K562 (cell line): Measurements from ENCODE around the gene SCYL1. TPM values are rescaled to one million over a fixed set of nuclear protein-coding genes. Genes with fewer than 3 reads are reported as not detected.

Experiments used
- ARID2 ChIP-seq: fragments of 450-650 bp; IDR thresholded peaks from 2 replicates; pipeline ENCODE4 v1.6.1; 2017; ENCODE audit warnings: antibody characterized with exemption, mild to moderate bottlenecking
- EP300 ChIP-seq: IDR thresholded peaks from 2 replicates; pipeline ENCODE4 v1.6.1; 2012; ENCODE audit warnings: low read length, improper control_type of control experiment
- ZNF175 ChIP-seq: fragments of 200-800 bp; sonication (Bioruptor generic); IDR thresholded peaks from 2 replicates; pipeline ENCODE4 v1.6.1; 2016; ENCODE audit warnings: low read depth, mild to moderate bottlenecking, missing genetic modification characterization, missing compliant biosample characterization
- polyA plus RNA-seq, 8 experiments: library from polyadenylated mRNA; depleted of rRNA in 4 of 8; stranded (reverse) in 5 of 8; unstranded in 3 of 8; fragments of >200 nt; fragmentation: Nextera tagmentation in 2 of 8; fragmentation: Illumina TruSeq in 1 of 8; extraction: Ambion mirVana in 2 of 8; extraction: Trizol in 1 of 8; gene quantifications; 2 replicates each; pipeline versions ENCODE4 v1.2.1 to v1.2.3, GENCODE V29; 2011 to 2014; ENCODE audit warnings: inconsistent platforms in 1 of 8, missing spikeins in 1 of 8
- total RNA-seq, 7 experiments: library from RNA; depleted of rRNA in 6 of 7; stranded (reverse); fragments of >200 nt in 6 of 7; fragmentation: Illumina TruSeq in 2 of 7; extraction: Trizol in 2 of 7; gene quantifications; 2 replicates each; pipeline versions ENCODE4 v1.2.1 to v1.2.3, GENCODE V29; 2011 to 2021; ENCODE audit warnings: low replicate concordance in 1 of 7
- TF ChIP-seq, protein P1 (sequence below): fragments of 250-450 bp; sonication (Bioruptor Pico); IDR thresholded peaks from 2 replicates; pipeline ENCODE4 v1.5.0; 2021; ENCODE audit warnings: mild to moderate bottlenecking, moderate library complexity
- TF ChIP-seq, protein P2 (sequence below), 3 experiments: fragments of 200-800 bp in 1 of 3; sonication (Bioruptor generic) in 1 of 3; sonication (generic) in 1 of 3; formaldehyde crosslinking in 1 of 3; IDR thresholded peaks; 2 replicates each; pipeline versions ENCODE4 v1.6.1 to v1.8.0; 2016 to 2022; ENCODE audit warnings: mild to moderate bottlenecking in 2 of 3, missing compliant biosample characterization in 2 of 3, missing genetic modification characterization in 2 of 3, missing genetic modification reagents in 1 of 3
- TF ChIP-seq, protein P3 (sequence below): fragments of 250-450 bp; sonication (Bioruptor Pico); IDR thresholded peaks from 2 replicates; pipeline ENCODE4 v1.6.1; 2021; ENCODE audit warnings: mild to moderate bottlenecking

The SCYL1 gene
- total and polyA plus RNA-seq, 9 of the 15 experiments (the other 6 are each of a cell fraction or from before 2014, with no cell fraction given), result 1.9 to 145 (median 57.6) TPM

DNA sequence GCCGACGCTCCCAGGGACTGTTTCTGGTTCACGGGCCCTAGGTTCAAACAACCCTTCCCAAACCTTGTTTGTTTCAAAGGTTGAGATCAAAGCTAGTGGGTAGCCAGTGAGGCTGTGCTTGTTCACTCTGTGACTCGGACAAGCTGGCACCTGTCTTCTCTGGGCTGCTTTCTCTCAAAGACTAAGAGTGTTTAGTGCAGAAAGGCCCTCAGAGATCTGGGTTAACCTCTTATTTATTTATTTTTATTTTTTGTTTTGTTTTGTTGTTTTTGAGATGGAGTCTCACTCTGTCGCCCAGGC, 39.0 kb upstream of the SCYL1 start (continued):
- TF ChIP-seq, protein P1, sequence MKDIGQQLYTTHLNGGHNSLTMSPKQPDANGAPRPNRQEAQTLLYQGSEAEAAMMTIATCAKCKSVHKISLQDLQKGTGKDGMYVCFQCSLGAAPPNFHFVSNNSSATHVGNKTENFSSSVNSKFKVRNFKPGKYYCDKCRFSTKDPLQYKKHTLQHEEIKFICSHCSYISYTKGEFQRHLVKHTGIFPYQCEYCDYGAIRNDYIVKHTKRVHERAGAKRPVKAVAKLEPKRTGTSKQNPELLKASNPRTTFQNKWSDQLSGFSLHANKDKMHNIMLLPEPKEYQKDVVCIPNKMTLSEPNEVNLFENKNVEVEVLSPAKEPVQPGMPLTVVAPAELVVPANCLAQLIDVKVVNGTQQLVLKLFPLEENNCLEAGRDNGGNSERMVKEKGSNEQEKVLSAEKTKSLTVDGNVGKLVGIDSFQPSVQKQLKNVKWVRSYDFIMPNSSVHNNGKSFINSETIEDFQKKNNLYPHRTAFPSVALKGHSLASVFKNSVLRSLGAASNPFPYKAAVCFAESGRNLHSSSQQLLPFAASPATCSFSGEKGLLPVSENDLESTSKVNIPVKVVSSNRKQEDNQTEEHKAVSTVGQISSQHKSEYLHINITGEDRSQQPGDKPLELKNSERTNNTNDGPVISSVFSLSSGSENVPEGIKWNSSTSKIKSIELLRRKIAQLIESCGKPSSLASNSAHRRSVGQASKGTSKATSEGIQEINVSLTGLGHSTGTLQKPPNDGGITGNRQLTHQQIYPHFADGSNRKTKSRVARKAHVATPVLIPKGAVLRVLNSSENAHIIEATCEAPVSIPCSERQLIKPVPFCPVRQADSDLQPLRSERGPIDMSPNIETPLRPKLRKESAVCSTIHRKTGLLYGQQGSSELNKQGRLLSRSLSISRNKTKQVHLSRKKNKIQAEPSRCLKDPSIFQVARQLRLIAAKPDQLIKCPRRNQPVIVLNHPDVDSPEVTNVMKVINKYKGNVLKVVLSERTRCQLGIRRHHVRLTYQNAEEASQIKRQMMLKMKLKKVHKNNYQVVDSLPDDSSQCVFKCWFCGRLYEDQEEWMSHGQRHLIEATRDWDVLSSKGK (CRISPR knock-in tag), result no peak
- TF ChIP-seq ZNF175 (CRISPR knock-in tag) (no peak), ARID2 (no peak), EP300 (no peak)
- TF ChIP-seq, protein P2, sequence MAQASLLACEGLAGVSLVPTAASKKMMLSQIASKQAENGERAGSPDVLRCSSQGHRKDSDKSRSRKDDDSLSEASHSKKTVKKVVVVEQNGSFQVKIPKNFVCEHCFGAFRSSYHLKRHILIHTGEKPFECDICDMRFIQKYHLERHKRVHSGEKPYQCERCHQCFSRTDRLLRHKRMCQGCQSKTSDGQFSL (CRISPR knock-in tag; IDR thresholded peaks at IDR 0.05), result no peak
- TF ChIP-seq, protein P2 (tag; IDR thresholded peaks at IDR 0.05), result no peak
- TF ChIP-seq, protein P3, sequence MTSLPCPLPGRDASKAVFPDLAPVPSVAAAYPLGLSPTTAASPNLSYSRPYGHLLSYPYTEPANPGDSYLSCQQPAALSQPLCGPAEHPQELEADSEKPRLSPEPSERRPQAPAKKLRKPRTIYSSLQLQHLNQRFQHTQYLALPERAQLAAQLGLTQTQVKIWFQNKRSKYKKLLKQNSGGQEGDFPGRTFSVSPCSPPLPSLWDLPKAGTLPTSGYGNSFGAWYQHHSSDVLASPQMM (CRISPR knock-in tag), result no peak
- TF ChIP-seq, all 486 proteins: peak for 0
